Liver (tissue), 9 donors: ENCODE measurements around the gene LTV1. TPM values are rescaled to one million over a fixed set of nuclear protein-coding genes. Genes with fewer than 3 reads are reported as not detected.

Experiments
- DNase-seq: peaks from one replicate; pipeline ENCODE4 v3.0.0-alpha.2; 2017; ENCODE audit warnings: low spot score
- H3K27ac ChIP-seq, 2 donors: one replicate each; pipeline ENCODE4 v1.7.0; 2013; ENCODE audit warnings: inconsistent platforms in 2 of 2, low read length in 2 of 2, control low read depth in 1 of 2, low read depth in 1 of 2, mild to moderate bottlenecking in 1 of 2
- H3K27me3 ChIP-seq, 4 donors: one replicate each; pipeline versions ENCODE4 v1.6.1 to v1.7.0; 2013; ENCODE audit warnings: low read length in 3 of 4, inconsistent platforms in 1 of 4, mild to moderate bottlenecking in 1 of 4, moderate library complexity in 1 of 4; ENCODE audit not compliant: control insufficient read depth in 4 of 4, insufficient read depth in 4 of 4
- H3K36me3 ChIP-seq, 4 donors: one replicate each; pipeline versions ENCODE4 v1.6.1 to v1.7.0; 2013; ENCODE audit warnings: low read length in 3 of 4, mild to moderate bottlenecking in 3 of 4, low read depth in 1 of 4, moderate library complexity in 1 of 4; ENCODE audit not compliant: control insufficient read depth in 4 of 4, insufficient read depth in 3 of 4
- H3K4me1 ChIP-seq, 4 donors: one replicate each; pipeline versions ENCODE4 v1.6.1 to v1.7.0; 2013; ENCODE audit warnings: low read length in 3 of 4, mild to moderate bottlenecking in 3 of 4, moderate library complexity in 1 of 4; ENCODE audit not compliant: control insufficient read depth in 4 of 4, insufficient read depth in 4 of 4
- H3K4me3 ChIP-seq, 3 donors: one replicate each; pipeline versions ENCODE4 v1.6.1 to v1.7.0; 2013; ENCODE audit warnings: low read length in 3 of 3, control low read depth in 1 of 3, low read depth in 1 of 3, mild to moderate bottlenecking in 1 of 3
- H3K9ac ChIP-seq, 2 donors: one replicate each; pipeline ENCODE4 v1.7.0; 2013; ENCODE audit warnings: low read length in 2 of 2, mild to moderate bottlenecking in 2 of 2, moderate library complexity in 2 of 2, control low read depth in 1 of 2, low read depth in 1 of 2
- H3K9me3 ChIP-seq, 4 donors: one replicate each; pipeline versions ENCODE4 v1.6.1 to v1.7.0; 2013; ENCODE audit warnings: low read length in 3 of 4; ENCODE audit not compliant: control insufficient read depth in 4 of 4
- ATF3 ChIP-seq: IDR thresholded peaks from 2 replicates; pipeline ENCODE4 v1.6.1; 2016; ENCODE audit warnings: antibody characterized with exemption
- CTCF ChIP-seq: fragments of 150-350 bp; IDR thresholded peaks from 2 replicates; pipeline ENCODE4 v1.5.1; 2017; ENCODE audit warnings: improper control_type of control experiment, low read depth, low read length; ENCODE audit not compliant: missing input control
- EGR1 ChIP-seq, 2 donors: IDR thresholded peaks; 2 replicates each; pipeline ENCODE4 v1.6.1; 2016 to 2018; ENCODE audit warnings: antibody characterized with exemption in 2 of 2, low read depth in 2 of 2
- FOXA1 ChIP-seq: IDR thresholded peaks from 2 replicates; pipeline ENCODE4 v1.6.1; 2016; ENCODE audit warnings: antibody characterized with exemption
- FOXA2 ChIP-seq: IDR thresholded peaks from 2 replicates; pipeline ENCODE4 v1.6.1; 2016; ENCODE audit warnings: antibody characterized with exemption
- GABPA ChIP-seq, 2 donors: IDR thresholded peaks in 1 of 2; conservative IDR thresholded peaks in 1 of 2; 2 replicates each; pipeline ENCODE4 v1.6.1; 2016; ENCODE audit warnings: antibody characterized with exemption in 2 of 2, mild to moderate bottlenecking in 1 of 2, moderate library complexity in 1 of 2
- HNF4A ChIP-seq, 2 donors: conservative IDR thresholded peaks; 2 replicates each; pipeline ENCODE4 v1.6.1; 2016; ENCODE audit warnings: antibody characterized with exemption in 2 of 2, mild to moderate bottlenecking in 2 of 2
- HNF4G ChIP-seq: IDR thresholded peaks from 2 replicates; pipeline ENCODE4 v1.6.1; 2016; ENCODE audit warnings: antibody characterized with exemption
- JUND ChIP-seq, 2 donors: IDR thresholded peaks; 2 replicates each; pipeline ENCODE4 v1.6.1; 2016; ENCODE audit warnings: antibody characterized with exemption in 2 of 2
- MAX ChIP-seq: IDR thresholded peaks from 2 replicates; pipeline ENCODE4 v1.6.1; 2016; ENCODE audit warnings: antibody characterized with exemption
- NR2F2 ChIP-seq: IDR thresholded peaks from 2 replicates; pipeline ENCODE4 v1.6.1; 2016; ENCODE audit warnings: antibody characterized with exemption
- RAD21 ChIP-seq, 2 donors: IDR thresholded peaks; 2 replicates each; pipeline ENCODE4 v1.6.1; 2016; ENCODE audit warnings: antibody characterized with exemption in 2 of 2, mild to moderate bottlenecking in 2 of 2
- REST ChIP-seq: IDR thresholded peaks from 2 replicates; pipeline ENCODE4 v1.6.1; 2016; ENCODE audit warnings: antibody characterized with exemption, mild to moderate bottlenecking
- RXRA ChIP-seq, 2 donors: IDR thresholded peaks; 2 replicates each; pipeline ENCODE4 v1.6.1; 2017 to 2018; ENCODE audit warnings: antibody characterized with exemption in 2 of 2, mild to moderate bottlenecking in 1 of 2
- SP1 ChIP-seq: IDR thresholded peaks from 2 replicates; pipeline ENCODE4 v1.6.1; 2018; ENCODE audit warnings: antibody characterized with exemption, mild to moderate bottlenecking
- TAF1 ChIP-seq: conservative IDR thresholded peaks from 2 replicates; pipeline ENCODE4 v1.6.1; 2016; ENCODE audit warnings: antibody characterized with exemption, mild to moderate bottlenecking
- YY1 ChIP-seq: IDR thresholded peaks from 2 replicates; pipeline ENCODE4 v1.6.1; 2016; ENCODE audit warnings: antibody characterized with exemption, mild to moderate bottlenecking
- ZBTB33 ChIP-seq: IDR thresholded peaks from 2 replicates; pipeline ENCODE4 v1.6.1; 2016; ENCODE audit warnings: antibody characterized with exemption
- WGBS: extraction: QIAGEN DNeasy Blood & Tissue Kit; methylation state at CpG from one replicate; pipeline ENCODE4 v1.1.7; 2013; 5-methylcytosine and 5-hydroxymethylcytosine counted together
- polyA plus RNA-seq, 2 donors: library from polyadenylated mRNA; stranded (reverse) in 1 of 2; unstranded in 1 of 2; fragments of 200-250 nt in 1 of 2; fragments of >200 nt in 1 of 2; fragmentation: Nextera tagmentation in 1 of 2; extraction: Ambion mirVana in 1 of 2; gene quantifications; one replicate each; pipeline versions ENCODE4 v1.2.1 to v1.2.3, GENCODE V29; 2013 to 2015
- total RNA-seq, 2 donors: library from RNA; depleted of rRNA; stranded (reverse); fragments of >200 nt; gene quantifications; one replicate each; pipeline ENCODE4 v1.2.3, GENCODE V29; 2014
- donor health status: healthy.
- donor health status: healthy.
- donor health status: healthy.
- donor health status: healthy.
- donor health status: healthy.

LTV1 gene
- total and polyA plus RNA-seq, 4 donors: 8.7 to 14.5 (median 13.1) TPM

- Histone ChIP-seq H3K27ac (no peak overlapping the region), H3K36me3 (peaks cover 0 to 8% (median under 1%) of the 10 kb centered on the region in 4 donors), H3K9me3 (no peaks in the 10 kb centered on the region), H3K27me3 (no peaks in the 10 kb centered on the region), H3K4me3 (no peak overlapping the region), H3K9ac (no peak overlapping the region), H3K4me1 (no peaks in the 10 kb centered on the region)
- TF ChIP-seq FOXA2 (no peak), JUND (IDR thresholded peaks at IDR 0.05) (no peak), FOXA1 (no peak), CTCF (no peak), TAF1 (no peak), ZBTB33 (no peak), RXRA (IDR thresholded peaks at IDR 0.05) (no peak), REST (no peak), NR2F2 (no peak), EGR1 (IDR thresholded peaks at IDR 0.05; ENCODE audit: low read depth in 2 of 2) (no peak), HNF4A (conservative IDR thresholded peaks at IDR 0.05) (no peak), YY1 (no peak), RAD21 (IDR thresholded peaks at IDR 0.05) (no peak), HNF4G (no peak), ATF3 (no peak), GABPA (IDR thresholded peaks at IDR 0.05 in 1 of 2, conservative IDR thresholded peaks at IDR 0.05 in 1 of 2) (no peak), SP1 (no peak), MAX (no peak)
- WGBS: 94% methylated on average over 2 of the region's 2 CpGs
- DNase-seq: no peak
Observed at GRCh38 chr6:143811501-143812157, 31.5 kb upstream of the LTV1 start.
